HG03039 (cell line): Measurements from ENCODE around the gene METTL1.
"Not testable (repeated sequence)": the region's sequence is repeated elsewhere in the genome, so short reads cannot be mapped to it uniquely, and the experiment has no call there.

Experiments
- ATAC-seq: cut with Tn5 transposase; IDR thresholded peaks from one replicate; pipeline ENCODE4 v1.9.1; 2021; ENCODE audit warnings: mild to moderate bottlenecking, moderate library complexity; ENCODE audit not compliant: unreplicated experiment

The METTL1 gene

GRCh38 chr12:57797933-57798332, 26.0 kb upstream of the METTL1 start:
- no peak for ATAC-seq

- ATAC-seq, result no peak
Observed at GRCh38 chr12:57796996-57797395, 25.1 kb upstream of the METTL1 start.

GRCh38 chr12:57795354-57795753, 23.4 kb upstream of the METTL1 start:
- no peak for ATAC-seq

GRCh38 chr12:57793920-57794319, 22.0 kb upstream of the METTL1 start:
- no peak for ATAC-seq

- no peak for ATAC-seq
Observed at GRCh38 chr12:57783861-57784260, 12.0 kb upstream of the METTL1 start.

- ATAC-seq, result no peak
Observed at GRCh38 chr12:57783466-57783801, 11.5 kb upstream of the METTL1 start.

GRCh38 chr12:57782608-57783465, 10.9 kb upstream of the METTL1 start, which contains the start of gene TSFM:
TSFM (plus strand) TSS chr12:57782787; CDS start chr12:57782802, 15 bp downstream.
- peak; percentile 80 for ATAC-seq

GRCh38 chr12:57782243-57782607, 10.3 kb upstream of the METTL1 start:
- ATAC-seq, result no peak

GRCh38 chr12:57781801-57782200, 9.9 kb upstream of the METTL1 start:
- no peak for ATAC-seq

GRCh38 chr12:57781244-57781643, 9.3 kb upstream of the METTL1 start:
- no peak for ATAC-seq

- no peak for ATAC-seq
Observed at GRCh38 chr12:57780284-57780897, 8.5 kb upstream of the METTL1 start.

GRCh38 chr12:57779736-57780135, 7.8 kb upstream of the METTL1 start:
- ATAC-seq, result no peak

- ATAC-seq, result no peak
Observed at GRCh38 chr12:57777911-57778310, 6.0 kb upstream of the METTL1 start.

- no peak for ATAC-seq
Observed at GRCh38 chr12:57777367-57777766, 5.5 kb upstream of the METTL1 start.

- no peak for ATAC-seq
Observed at GRCh38 chr12:57776247-57776587, 4.3 kb upstream of the METTL1 start.

- ATAC-seq, result no peak
Observed at GRCh38 chr12:57775563-57776246, 3.8 kb upstream of the METTL1 start.

- no peak for ATAC-seq
Observed at GRCh38 chr12:57775044-57775443, 3.1 kb upstream of the METTL1 start.

- not testable (repeated sequence) for ATAC-seq
Observed at GRCh38 chr12:57774634-57775033, 2.7 kb upstream of the METTL1 start.

GRCh38 chr12:57772429-57773322, 771 bp upstream of the METTL1 start, which contains the start of gene EEF1AKMT3:
EEF1AKMT3 (plus strand) TSS chr12:57772614; CDS start chr12:57772725, 111 bp downstream.
- ATAC-seq, result peak; percentile 17

- peak; percentile 62 for ATAC-seq
Observed at GRCh38 chr12:57771236-57771872, 551 bp downstream of the METTL1 start.
